SK-N-SH (cell line): ENCODE data around the gene ZBTB16.

Experiments used
- GABPA ChIP-seq: IDR thresholded peaks from 2 replicates; pipeline ENCODE4 v1.4.0; 2012; ENCODE audit warnings: low read depth, mild to moderate bottlenecking
- JUND ChIP-seq: IDR thresholded peaks from 2 replicates; pipeline ENCODE4 v1.4.0; 2012
- MXI1 ChIP-seq: IDR thresholded peaks from 2 replicates; pipeline ENCODE4 v1.6.1; 2012; ENCODE audit warnings: mild to moderate bottlenecking, low read depth, low read length, improper control_type of control experiment
- TF ChIP-seq, protein P1 (sequence below): fragments of 150-350 bp; IDR thresholded peaks from 2 replicates; pipeline ENCODE4 v1.6.1; 2017; ENCODE audit warnings: antibody characterized with exemption, low read length, low read depth, borderline replicate concordance
- TF ChIP-seq, protein P2 (sequence below): fragments of 200-600 bp; sonication (generic); IDR thresholded peaks from 2 replicates; pipeline ENCODE4 v1.6.1; 2017; ENCODE audit warnings: antibody characterized with exemption, mild to moderate bottlenecking, moderate library complexity
- TF ChIP-seq, protein P3 (sequence below): IDR thresholded peaks from 2 replicates; pipeline ENCODE4; 2012
- TF ChIP-seq, protein P4 (sequence below): IDR thresholded peaks from 2 replicates; pipeline ENCODE4 v1.6.1; 2012; ENCODE audit warnings: mild to moderate bottlenecking, low read depth, low read length, moderate library complexity

DNA sequence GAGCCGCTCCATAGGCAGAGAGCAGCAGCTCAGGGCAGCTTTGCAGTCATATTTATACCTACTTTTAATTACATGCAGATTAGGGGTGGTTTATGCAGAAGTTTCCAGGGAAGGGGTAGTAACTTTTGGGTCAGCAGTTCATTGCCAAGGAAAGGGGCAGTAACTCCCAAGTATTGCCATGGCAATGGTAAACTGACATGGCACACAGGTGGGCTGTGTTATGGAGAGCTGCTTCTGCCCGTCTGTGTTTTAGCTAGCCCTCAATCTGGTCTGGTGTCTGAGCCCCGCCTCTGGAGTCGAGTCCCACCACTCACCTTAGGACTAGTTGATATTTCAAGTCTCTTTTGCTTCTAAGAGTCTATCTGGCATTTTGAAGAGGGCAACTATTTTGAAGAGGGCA is 12.2 kb upstream of the ZBTB16 start:
- TF ChIP-seq, protein P1, sequence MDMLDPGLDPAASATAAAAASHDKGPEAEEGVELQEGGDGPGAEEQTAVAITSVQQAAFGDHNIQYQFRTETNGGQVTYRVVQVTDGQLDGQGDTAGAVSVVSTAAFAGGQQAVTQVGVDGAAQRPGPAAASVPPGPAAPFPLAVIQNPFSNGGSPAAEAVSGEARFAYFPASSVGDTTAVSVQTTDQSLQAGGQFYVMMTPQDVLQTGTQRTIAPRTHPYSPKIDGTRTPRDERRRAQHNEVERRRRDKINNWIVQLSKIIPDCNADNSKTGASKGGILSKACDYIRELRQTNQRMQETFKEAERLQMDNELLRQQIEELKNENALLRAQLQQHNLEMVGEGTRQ, result no peak
- TF ChIP-seq, protein P2, sequence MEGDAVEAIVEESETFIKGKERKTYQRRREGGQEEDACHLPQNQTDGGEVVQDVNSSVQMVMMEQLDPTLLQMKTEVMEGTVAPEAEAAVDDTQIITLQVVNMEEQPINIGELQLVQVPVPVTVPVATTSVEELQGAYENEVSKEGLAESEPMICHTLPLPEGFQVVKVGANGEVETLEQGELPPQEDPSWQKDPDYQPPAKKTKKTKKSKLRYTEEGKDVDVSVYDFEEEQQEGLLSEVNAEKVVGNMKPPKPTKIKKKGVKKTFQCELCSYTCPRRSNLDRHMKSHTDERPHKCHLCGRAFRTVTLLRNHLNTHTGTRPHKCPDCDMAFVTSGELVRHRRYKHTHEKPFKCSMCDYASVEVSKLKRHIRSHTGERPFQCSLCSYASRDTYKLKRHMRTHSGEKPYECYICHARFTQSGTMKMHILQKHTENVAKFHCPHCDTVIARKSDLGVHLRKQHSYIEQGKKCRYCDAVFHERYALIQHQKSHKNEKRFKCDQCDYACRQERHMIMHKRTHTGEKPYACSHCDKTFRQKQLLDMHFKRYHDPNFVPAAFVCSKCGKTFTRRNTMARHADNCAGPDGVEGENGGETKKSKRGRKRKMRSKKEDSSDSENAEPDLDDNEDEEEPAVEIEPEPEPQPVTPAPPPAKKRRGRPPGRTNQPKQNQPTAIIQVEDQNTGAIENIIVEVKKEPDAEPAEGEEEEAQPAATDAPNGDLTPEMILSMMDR, result no peak
- no peak for TF ChIP-seq GABPA
- TF ChIP-seq JUND, result no peak
- no peak for TF ChIP-seq MXI1
- TF ChIP-seq, protein P3, sequence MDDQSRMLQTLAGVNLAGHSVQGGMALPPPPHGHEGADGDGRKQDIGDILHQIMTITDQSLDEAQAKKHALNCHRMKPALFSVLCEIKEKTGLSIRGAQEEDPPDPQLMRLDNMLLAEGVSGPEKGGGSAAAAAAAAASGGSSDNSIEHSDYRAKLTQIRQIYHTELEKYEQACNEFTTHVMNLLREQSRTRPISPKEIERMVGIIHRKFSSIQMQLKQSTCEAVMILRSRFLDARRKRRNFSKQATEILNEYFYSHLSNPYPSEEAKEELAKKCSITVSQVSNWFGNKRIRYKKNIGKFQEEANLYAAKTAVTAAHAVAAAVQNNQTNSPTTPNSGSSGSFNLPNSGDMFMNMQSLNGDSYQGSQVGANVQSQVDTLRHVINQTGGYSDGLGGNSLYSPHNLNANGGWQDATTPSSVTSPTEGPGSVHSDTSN, result no peak
- TF ChIP-seq, protein P4, sequence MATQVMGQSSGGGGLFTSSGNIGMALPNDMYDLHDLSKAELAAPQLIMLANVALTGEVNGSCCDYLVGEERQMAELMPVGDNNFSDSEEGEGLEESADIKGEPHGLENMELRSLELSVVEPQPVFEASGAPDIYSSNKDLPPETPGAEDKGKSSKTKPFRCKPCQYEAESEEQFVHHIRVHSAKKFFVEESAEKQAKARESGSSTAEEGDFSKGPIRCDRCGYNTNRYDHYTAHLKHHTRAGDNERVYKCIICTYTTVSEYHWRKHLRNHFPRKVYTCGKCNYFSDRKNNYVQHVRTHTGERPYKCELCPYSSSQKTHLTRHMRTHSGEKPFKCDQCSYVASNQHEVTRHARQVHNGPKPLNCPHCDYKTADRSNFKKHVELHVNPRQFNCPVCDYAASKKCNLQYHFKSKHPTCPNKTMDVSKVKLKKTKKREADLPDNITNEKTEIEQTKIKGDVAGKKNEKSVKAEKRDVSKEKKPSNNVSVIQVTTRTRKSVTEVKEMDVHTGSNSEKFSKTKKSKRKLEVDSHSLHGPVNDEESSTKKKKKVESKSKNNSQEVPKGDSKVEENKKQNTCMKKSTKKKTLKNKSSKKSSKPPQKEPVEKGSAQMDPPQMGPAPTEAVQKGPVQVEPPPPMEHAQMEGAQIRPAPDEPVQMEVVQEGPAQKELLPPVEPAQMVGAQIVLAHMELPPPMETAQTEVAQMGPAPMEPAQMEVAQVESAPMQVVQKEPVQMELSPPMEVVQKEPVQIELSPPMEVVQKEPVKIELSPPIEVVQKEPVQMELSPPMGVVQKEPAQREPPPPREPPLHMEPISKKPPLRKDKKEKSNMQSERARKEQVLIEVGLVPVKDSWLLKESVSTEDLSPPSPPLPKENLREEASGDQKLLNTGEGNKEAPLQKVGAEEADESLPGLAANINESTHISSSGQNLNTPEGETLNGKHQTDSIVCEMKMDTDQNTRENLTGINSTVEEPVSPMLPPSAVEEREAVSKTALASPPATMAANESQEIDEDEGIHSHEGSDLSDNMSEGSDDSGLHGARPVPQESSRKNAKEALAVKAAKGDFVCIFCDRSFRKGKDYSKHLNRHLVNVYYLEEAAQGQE, result no peak
